ENCODE data around the gene IFI27. TPM values are rescaled to one million over a fixed set of nuclear protein-coding genes. Genes with fewer than 3 reads are reported as not detected.

IFI27 gene
- total RNA-seq, 1 donor from 2014 or later: 0.64 TPM

DNA sequence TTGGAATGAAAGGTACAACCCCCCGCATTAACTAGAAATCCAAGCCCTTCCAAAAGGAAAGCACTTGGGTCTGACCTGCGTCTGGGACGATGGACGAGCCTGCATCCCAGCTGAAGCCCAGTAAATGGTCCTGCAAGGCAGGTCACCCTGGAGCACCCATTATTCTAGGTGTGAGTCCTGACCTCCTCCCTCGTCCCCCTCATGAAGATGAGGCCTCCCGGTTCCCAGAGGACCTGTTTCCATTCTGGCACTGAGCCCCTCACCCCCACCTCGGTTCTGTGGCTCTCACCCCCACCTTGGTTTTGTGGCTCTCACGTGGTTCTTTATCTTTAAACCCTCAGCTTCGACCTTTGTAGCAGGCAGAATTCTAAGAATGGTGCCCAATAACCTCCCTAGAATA lies 7.3 kb downstream of the IFI27 start:
- no peak for ATAC-seq (ENCODE audit: low read depth)
- ChIA-PET POLR2A (no interaction called here), CTCF (interaction anchor here (2.0 kb wide), 1 partner anchor 19 kb away, joined by 4 read pairs; no protein-coding TSS in a partner anchor)
- Mint-ChIP-seq H3K36me3 (ENCODE audit: low read depth) (no peaks in the 10 kb centered on the region), H3K27me3 (peaks cover 42% of the 10 kb centered on the region), H3K9me3 (peaks cover 12% of the 10 kb centered on the region), H3K27ac (no peak overlapping the region), H3K4me1 (no peaks in the 10 kb centered on the region), H3K4me3 (no peak overlapping the region)
- intact Hi-C loops (cut with micrococcal nuclease): no loop called here
- DNase-seq: no peak
- TF ChIP-seq, protein P1, sequence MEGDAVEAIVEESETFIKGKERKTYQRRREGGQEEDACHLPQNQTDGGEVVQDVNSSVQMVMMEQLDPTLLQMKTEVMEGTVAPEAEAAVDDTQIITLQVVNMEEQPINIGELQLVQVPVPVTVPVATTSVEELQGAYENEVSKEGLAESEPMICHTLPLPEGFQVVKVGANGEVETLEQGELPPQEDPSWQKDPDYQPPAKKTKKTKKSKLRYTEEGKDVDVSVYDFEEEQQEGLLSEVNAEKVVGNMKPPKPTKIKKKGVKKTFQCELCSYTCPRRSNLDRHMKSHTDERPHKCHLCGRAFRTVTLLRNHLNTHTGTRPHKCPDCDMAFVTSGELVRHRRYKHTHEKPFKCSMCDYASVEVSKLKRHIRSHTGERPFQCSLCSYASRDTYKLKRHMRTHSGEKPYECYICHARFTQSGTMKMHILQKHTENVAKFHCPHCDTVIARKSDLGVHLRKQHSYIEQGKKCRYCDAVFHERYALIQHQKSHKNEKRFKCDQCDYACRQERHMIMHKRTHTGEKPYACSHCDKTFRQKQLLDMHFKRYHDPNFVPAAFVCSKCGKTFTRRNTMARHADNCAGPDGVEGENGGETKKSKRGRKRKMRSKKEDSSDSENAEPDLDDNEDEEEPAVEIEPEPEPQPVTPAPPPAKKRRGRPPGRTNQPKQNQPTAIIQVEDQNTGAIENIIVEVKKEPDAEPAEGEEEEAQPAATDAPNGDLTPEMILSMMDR (IDR thresholded peaks at IDR 0.05): no peak

DNA sequence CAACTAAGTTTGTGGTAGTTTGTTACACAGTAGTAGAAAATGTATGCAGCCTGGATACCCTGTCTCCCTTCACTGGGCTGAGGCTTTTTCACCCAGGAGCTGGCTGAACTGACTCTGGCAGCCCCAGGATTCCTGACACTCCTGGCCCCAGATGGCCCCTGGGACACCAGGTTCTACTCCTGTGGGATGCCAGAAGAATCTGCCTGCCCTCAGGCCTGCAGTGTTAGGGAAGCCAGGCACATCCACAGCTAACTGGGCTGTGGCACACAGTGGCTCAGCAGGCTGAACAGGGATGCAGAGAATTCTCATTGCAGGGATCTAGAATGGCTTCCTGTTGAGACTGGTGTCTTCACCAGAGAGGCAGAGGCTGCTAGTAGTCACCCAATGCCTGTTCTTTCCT lies 8.5 kb downstream of the IFI27 start:
- Mint-ChIP-seq H3K4me1 (no peaks in the 10 kb centered on the region), H3K9me3 (peaks cover 12% of the 10 kb centered on the region), H3K27me3 (peaks cover 41% of the 10 kb centered on the region), H3K27ac (no peak overlapping the region), H3K4me3 (no peak overlapping the region), H3K36me3 (ENCODE audit: low read depth) (no peaks in the 10 kb centered on the region)
- no peak for ATAC-seq (ENCODE audit: low read depth)
- intact Hi-C loops (cut with micrococcal nuclease): no loop called here
- ChIA-PET POLR2A (no interaction called here), CTCF (interaction anchor here (2.0 kb wide), 1 partner anchor 18 kb away, joined by 4 read pairs; no protein-coding TSS in a partner anchor)
- TF ChIP-seq, protein P1 (IDR thresholded peaks at IDR 0.05): no peak
- no peak for DNase-seq

DNA sequence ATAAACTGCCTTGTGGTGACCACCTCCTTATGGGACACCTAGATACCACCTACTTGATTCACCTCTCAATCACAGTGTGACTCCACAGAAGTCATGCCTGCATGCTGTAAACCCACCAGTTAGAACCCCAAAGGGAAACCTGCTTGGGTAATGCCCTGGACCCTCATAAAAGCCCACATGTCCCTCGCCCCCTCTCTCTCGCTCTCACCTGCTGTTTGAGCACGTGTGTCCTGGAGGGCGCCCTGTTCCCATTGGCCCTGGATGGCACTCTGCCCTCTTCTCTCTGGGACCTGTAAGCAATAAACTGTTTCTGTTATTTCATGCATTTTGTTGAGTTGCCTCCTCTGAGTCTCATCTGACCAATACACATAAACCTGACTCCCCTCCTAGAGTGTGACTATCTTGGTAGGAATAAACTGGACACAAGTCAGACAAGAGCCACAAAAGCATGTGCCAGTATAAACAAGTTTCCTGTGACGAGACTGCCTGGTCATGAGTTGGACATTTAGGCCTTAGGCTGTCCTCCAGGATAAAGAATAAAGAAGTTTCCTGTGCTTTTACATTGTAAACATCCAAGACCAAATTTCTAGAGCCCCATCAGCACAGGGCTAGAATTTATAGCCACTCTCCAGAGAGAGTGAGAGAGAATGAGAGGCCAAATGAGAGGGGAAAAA lies 10.3 kb downstream of the IFI27 start:
- ChIA-PET POLR2A (no interaction called here), CTCF (no interaction called here)
- Mint-ChIP-seq H3K36me3 (ENCODE audit: low read depth) (no peaks in the 10 kb centered on the region), H3K4me3 (no peak overlapping the region), H3K4me1 (no peaks in the 10 kb centered on the region), H3K27ac (no peak overlapping the region), H3K9me3 (peaks cover 12% of the 10 kb centered on the region), H3K27me3 (peaks cover 28% of the 10 kb centered on the region)
- ATAC-seq (ENCODE audit: low read depth) (no peak), DNase-seq (no peak)
- TF ChIP-seq, protein P1 (IDR thresholded peaks at IDR 0.05): no peak
- intact Hi-C loops (cut with micrococcal nuclease): no loop called here

DNA sequence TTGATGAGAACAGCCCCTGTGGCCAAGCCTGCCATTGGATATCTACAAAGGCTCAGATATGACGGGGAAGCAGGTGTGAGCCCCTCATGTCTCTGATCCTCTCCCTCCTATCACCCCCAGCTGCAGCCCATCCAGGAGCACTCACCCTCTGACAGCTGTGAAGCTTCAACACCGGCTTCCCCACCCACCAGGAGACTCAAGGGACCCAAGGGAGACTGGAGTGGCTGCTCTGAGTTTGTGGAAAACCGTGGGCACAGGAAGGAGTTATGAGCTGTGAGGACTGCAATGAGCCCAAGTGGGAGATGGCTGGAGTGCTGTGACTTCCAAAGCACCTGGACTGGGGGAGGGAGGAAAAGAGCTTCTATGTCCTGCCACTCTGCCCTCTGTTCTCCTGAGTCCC lies 10.9 kb downstream of the IFI27 start:
- peaks cover 12% of the 10 kb centered on the region for H3K9me3 Mint-ChIP-seq
- no peak overlapping the region for H3K4me3 Mint-ChIP-seq
- peaks cover 3% of the 10 kb centered on the region for H3K36me3 Mint-ChIP-seq (ENCODE audit: low read depth)
- H3K4me1 Mint-ChIP-seq: no peaks in the 10 kb centered on the region
- no peak overlapping the region for H3K27ac Mint-ChIP-seq
- DNase-seq: no peak
- no peak for ATAC-seq (ENCODE audit: low read depth)
- peaks cover 22% of the 10 kb centered on the region for H3K27me3 Mint-ChIP-seq
- TF ChIP-seq, protein P1 (IDR thresholded peaks at IDR 0.05): no peak
- intact Hi-C loops (cut with micrococcal nuclease): no loop called here
- ChIA-PET CTCF (no interaction called here), POLR2A (no interaction called here)

DNA sequence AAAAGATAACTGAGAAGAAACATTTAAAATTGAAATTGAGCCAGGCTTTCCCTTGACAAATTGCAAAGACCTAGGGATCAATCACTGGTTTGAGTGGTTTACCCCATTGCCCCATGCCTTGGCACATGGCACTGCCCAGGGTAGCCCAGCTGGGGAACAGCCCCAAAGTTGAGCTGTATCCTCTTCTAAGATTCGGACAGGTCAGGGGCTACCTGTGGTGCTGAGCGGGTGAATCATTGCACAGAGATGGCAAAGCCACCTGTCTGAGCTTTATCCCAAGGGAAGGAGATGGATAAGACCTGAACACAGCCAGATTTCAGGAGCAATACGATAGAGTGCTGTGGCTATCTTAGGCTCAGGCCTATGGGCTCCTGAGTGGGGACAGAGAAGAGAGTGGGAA lies 11.9 kb downstream of the IFI27 start:
- ATAC-seq (ENCODE audit: low read depth) (no peak), DNase-seq (no peak)
- Mint-ChIP-seq H3K27me3 (peaks cover 15% of the 10 kb centered on the region), H3K27ac (no peak overlapping the region), H3K9me3 (peaks cover 12% of the 10 kb centered on the region), H3K36me3 (ENCODE audit: low read depth) (peaks cover 11% of the 10 kb centered on the region), H3K4me1 (no peaks in the 10 kb centered on the region), H3K4me3 (no peak overlapping the region)
- POLR2A ChIA-PET: no interaction called here
- CTCF ChIA-PET: no interaction called here
- TF ChIP-seq, protein P1 (IDR thresholded peaks at IDR 0.05): no peak
- intact Hi-C loops (cut with micrococcal nuclease): no loop called here

All from activated B cell treated with CpG ODN at 0.5 μM for 24 hours (primary cell).